Neural progenitor cell (in vitro differentiated cells): Measurements from ENCODE around the gene MSI2. TPM values are rescaled to one million over a fixed set of nuclear protein-coding genes. Genes with fewer than 3 reads are reported as not detected.

Experiments used
- DNase-seq: peaks from one replicate; pipeline ENCODE4 v3.0.0-alpha.2; 2016; ENCODE audit warnings: low spot score
- H2AFZ ChIP-seq: fragments of 200-600 bp; sonication (generic); replicated peaks from 2 replicates; pipeline ENCODE4 v1.6.1; 2016; ENCODE audit warnings: antibody characterized with exemption
- H3F3A ChIP-seq: fragments of 200-600 bp; sonication (generic); 2 replicates; pipeline ENCODE4 v1.6.1; 2016; ENCODE audit warnings: antibody characterized with exemption, low read depth
- H3K27ac ChIP-seq: fragments of 200-600 bp; sonication (generic); 2 replicates; pipeline ENCODE4 v1.5.1; 2016; ENCODE audit warnings: mild to moderate bottlenecking
- H3K27me3 ChIP-seq: fragments of 200-600 bp; sonication (generic); 2 replicates; pipeline ENCODE4 v1.6.1; 2016; ENCODE audit warnings: mild to moderate bottlenecking, moderate library complexity
- H3K36me3 ChIP-seq: fragments of 200-600 bp; sonication (generic); 2 replicates; pipeline ENCODE4 v1.5.1; 2016
- H3K4me1 ChIP-seq: fragments of 200-600 bp; sonication (generic); 2 replicates; pipeline ENCODE4 v1.6.1; 2016; ENCODE audit warnings: mixed run types
- H3K4me2 ChIP-seq: fragments of 200-600 bp; sonication (generic); 2 replicates; pipeline ENCODE4 v1.6.1; 2016
- H3K4me3 ChIP-seq: fragments of 200-600 bp; sonication (generic); 2 replicates; pipeline ENCODE4 v1.5.1; 2016
- H3K79me2 ChIP-seq: fragments of 200-600 bp; sonication (generic); 2 replicates; pipeline ENCODE4 v1.6.1; 2016; ENCODE audit warnings: low read depth
- H3K9ac ChIP-seq: fragments of 200-600 bp; sonication (generic); 2 replicates; pipeline ENCODE4 v1.6.1; 2016
- H3K9me3 ChIP-seq: fragments of 200-600 bp; sonication (generic); 2 replicates; pipeline ENCODE4 v1.5.1; 2016; ENCODE audit warnings: low read depth
- H4K20me1 ChIP-seq: fragments of 200-600 bp; sonication (generic); 2 replicates; pipeline ENCODE4 v1.6.1; 2016; ENCODE audit warnings: low read depth
- H3K27ac Mint-ChIP-seq: 3 replicates; pipeline ENCODE4 v1.8.0; 2021; ENCODE audit warnings: mixed read lengths
- H3K27me3 Mint-ChIP-seq: 2 replicates; pipeline ENCODE4 v1.8.0; 2022; ENCODE audit warnings: low read depth, mild to moderate bottlenecking, inconsistent platforms, moderate library complexity, mixed read lengths; ENCODE audit not compliant: insufficient read depth
- H3K36me3 Mint-ChIP-seq: 3 replicates; pipeline ENCODE4 v1.8.0; 2021; ENCODE audit warnings: mixed read lengths
- H3K4me1 Mint-ChIP-seq: 3 replicates; pipeline ENCODE4 v1.8.0; 2021; ENCODE audit warnings: mixed read lengths
- H3K4me3 Mint-ChIP-seq: 3 replicates; pipeline ENCODE4 v1.8.0; 2021; ENCODE audit warnings: mild to moderate bottlenecking, moderate library complexity, mixed read lengths
- H3K9me3 Mint-ChIP-seq: 3 replicates; pipeline ENCODE4 v1.8.0; 2020; ENCODE audit warnings: mixed read lengths
- EZH2 ChIP-seq: fragments of 200-600 bp; sonication (generic); IDR thresholded peaks from 2 replicates; pipeline ENCODE4 v1.6.1; 2017; ENCODE audit warnings: antibody characterized with exemption, mild to moderate bottlenecking, moderate library complexity
- EZH2phosphoT487 ChIP-seq: fragments of 200-600 bp; sonication (generic); IDR thresholded peaks from 2 replicates; pipeline ENCODE4 v1.6.1; 2017; ENCODE audit warnings: antibody characterized with exemption
- total RNA-seq: library from RNA; depleted of rRNA; stranded (reverse); fragments of >200 nt; gene quantifications from 2 replicates; pipeline ENCODE4 v1.2.3, GENCODE V29; 2015; ENCODE audit warnings: low replicate concordance
- TF ChIP-seq, protein P1 (sequence below): fragments of 200-600 bp; sonication (generic); IDR thresholded peaks from 2 replicates; pipeline ENCODE4 v1.5.1; 2017; ENCODE audit warnings: antibody characterized with exemption, mild to moderate bottlenecking

Gene MSI2
- total RNA-seq, 1 donor from 2014 or later, result 96.9 TPM

DNA sequence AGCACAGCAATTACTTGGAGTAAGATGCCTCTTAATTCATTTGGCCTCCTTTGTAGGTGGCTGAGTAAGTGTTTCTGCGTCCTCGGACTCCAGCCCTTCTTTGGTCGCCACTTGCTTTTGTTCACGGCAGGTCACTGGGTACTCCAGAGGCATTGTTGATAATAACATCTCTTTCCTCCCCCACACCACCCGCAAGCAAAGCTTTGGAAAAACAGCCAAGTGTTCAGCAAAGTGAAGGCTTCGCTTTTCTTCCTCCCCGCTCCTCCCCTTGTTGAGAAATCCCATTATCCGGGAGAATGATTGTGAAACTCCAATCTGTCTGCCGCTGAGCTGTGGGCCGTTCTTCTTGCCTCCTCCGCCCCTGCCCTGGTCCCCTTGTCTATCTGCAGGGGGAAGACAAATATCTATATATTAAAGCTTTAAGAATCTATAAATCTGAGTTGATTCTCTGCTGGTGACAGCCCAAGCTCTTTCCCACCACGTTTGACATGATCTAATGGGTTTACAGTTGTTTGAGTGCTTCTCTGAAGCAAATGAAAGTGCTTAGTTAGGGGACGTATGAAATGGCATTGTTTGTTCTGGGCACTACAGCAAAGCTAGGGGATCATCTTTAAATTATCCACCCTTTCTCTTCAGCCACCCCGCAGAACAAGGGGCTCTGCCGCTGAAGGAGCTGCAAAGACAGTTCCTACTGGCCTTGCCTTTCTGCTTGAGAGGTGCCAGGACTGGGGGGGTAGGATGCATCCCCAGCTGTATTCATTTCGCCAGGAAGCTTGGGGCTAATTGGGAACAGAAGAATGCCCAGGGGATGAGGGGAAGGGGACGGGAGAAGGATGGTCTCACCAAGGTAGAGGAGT lies 321.7 kb downstream of the MSI2 start:
- peak overlapping the region; percentile 52 for H3K4me3 Mint-ChIP-seq
- peak overlapping the region; percentile 33 for H3K4me3 ChIP-seq

DNA sequence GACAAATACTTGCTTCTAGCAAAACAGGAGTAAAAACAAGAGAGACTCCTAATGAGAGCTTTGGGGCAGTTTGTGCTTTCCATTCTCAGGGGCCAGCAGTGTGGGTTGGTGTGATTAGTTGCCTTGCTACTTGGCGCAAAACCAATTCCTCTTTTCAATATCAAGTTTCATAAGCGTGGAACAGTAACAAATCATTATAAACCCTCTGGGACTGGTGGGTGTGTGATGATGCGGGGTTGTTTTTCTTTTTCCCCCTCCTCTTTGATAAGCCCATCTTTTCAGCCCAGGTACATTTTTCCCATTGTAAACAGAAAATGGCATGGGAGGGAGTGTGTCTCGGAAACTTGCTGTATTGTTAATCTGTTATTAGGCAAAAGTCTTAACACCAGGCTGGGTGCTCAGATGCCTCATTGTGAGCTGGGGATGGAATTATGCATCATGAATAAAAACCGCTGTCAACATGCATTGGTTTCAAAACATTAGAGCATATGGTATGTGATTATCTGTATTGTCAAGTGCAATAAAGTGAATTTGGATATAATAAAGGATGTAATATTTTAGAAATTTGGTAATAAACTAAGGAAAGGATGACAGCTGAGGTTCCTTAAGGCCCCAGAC lies 322.4 kb downstream of the MSI2 start:
- Mint-ChIP-seq H3K4me1 (peaks cover 77% of the 10 kb centered on the region), H3K9me3 (no peaks in the 10 kb centered on the region), H3K27ac (peak overlapping the region; percentile 91), H3K27me3 (peaks cover 5% of the 10 kb centered on the region), H3K36me3 (peaks cover 11% of the 10 kb centered on the region), H3K4me3 (peak overlapping the region; percentile 52)
- no peak overlapping the region for H3K9ac ChIP-seq
- H3K36me3 ChIP-seq, result no peaks in the 10 kb centered on the region
- H3K27ac ChIP-seq, result peak overlapping the region; percentile 72
- no peak overlapping the region for H2AFZ ChIP-seq
- TF ChIP-seq EZH2phosphoT487 (no peak), EZH2 (no peak)
- TF ChIP-seq, protein P1, sequence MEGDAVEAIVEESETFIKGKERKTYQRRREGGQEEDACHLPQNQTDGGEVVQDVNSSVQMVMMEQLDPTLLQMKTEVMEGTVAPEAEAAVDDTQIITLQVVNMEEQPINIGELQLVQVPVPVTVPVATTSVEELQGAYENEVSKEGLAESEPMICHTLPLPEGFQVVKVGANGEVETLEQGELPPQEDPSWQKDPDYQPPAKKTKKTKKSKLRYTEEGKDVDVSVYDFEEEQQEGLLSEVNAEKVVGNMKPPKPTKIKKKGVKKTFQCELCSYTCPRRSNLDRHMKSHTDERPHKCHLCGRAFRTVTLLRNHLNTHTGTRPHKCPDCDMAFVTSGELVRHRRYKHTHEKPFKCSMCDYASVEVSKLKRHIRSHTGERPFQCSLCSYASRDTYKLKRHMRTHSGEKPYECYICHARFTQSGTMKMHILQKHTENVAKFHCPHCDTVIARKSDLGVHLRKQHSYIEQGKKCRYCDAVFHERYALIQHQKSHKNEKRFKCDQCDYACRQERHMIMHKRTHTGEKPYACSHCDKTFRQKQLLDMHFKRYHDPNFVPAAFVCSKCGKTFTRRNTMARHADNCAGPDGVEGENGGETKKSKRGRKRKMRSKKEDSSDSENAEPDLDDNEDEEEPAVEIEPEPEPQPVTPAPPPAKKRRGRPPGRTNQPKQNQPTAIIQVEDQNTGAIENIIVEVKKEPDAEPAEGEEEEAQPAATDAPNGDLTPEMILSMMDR, result no peak
- peak overlapping the region; percentile 33 for H3K4me3 ChIP-seq
- peak overlapping the region; percentile 77 for H3K4me2 ChIP-seq
- H3F3A ChIP-seq, result peaks cover 40% of the 10 kb centered on the region
- peaks cover 59% of the 10 kb centered on the region for H3K79me2 ChIP-seq
- DNase-seq, result no peak
- no peaks in the 10 kb centered on the region for H3K9me3 ChIP-seq
- H4K20me1 ChIP-seq, result peaks cover 54% of the 10 kb centered on the region
- peaks cover 56% of the 10 kb centered on the region for H3K4me1 ChIP-seq
- no peaks in the 10 kb centered on the region for H3K27me3 ChIP-seq

More for the DNA sequence above, 321.7 kb downstream of the MSI2 start:
- peaks cover 13% of the 10 kb centered on the region for H3K36me3 Mint-ChIP-seq
- Histone ChIP-seq H3K79me2 (peaks cover 52% of the 10 kb centered on the region), H3K36me3 (no peaks in the 10 kb centered on the region), H4K20me1 (peaks cover 50% of the 10 kb centered on the region), H3K27ac (peak overlapping the region; percentile 72), H2AFZ (no peak overlapping the region), H3K27me3 (no peaks in the 10 kb centered on the region), H3K9ac (no peak overlapping the region), H3K4me1 (peaks cover 53% of the 10 kb centered on the region), H3K9me3 (no peaks in the 10 kb centered on the region), H3K4me2 (peak overlapping the region; percentile 77), H3F3A (peaks cover 40% of the 10 kb centered on the region)
- TF ChIP-seq, protein P1, result no peak
- TF ChIP-seq EZH2 (no peak), EZH2phosphoT487 (no peak)
- peak overlapping the region; percentile 91 for H3K27ac Mint-ChIP-seq
- H3K4me1 Mint-ChIP-seq, result peaks cover 78% of the 10 kb centered on the region
- H3K27me3 Mint-ChIP-seq, result peaks cover 5% of the 10 kb centered on the region
- DNase-seq, result peak; percentile 91
- H3K9me3 Mint-ChIP-seq, result no peaks in the 10 kb centered on the region

DNA sequence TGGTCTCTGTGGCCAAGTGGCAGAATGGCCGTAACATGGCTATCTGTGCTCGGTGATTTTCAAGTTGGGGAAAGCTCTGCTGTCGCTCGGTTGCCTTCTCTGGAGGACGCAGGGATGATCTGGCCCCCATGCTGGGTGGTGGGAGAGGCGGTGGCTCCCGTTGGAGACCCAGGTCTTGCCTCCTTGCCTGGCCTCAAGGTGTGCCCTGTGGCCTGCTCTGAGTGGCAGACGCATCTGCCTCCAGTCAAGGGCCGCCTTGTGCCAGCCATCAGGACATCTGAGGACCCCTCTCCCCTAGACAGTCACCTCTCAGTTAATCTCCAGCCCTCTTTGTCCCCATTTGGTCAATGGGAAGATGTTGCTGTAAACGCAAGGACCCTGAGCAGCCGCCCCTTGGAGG lies 322.9 kb downstream of the MSI2 start:
- no peaks in the 10 kb centered on the region for H3K27me3 ChIP-seq
- Mint-ChIP-seq H3K9me3 (no peaks in the 10 kb centered on the region), H3K36me3 (peaks cover 8% of the 10 kb centered on the region), H3K4me1 (peaks cover 72% of the 10 kb centered on the region), H3K4me3 (no peak overlapping the region), H3K27me3 (peaks cover 7% of the 10 kb centered on the region), H3K27ac (peak overlapping the region; percentile 82)
- no peaks in the 10 kb centered on the region for H3K9me3 ChIP-seq
- peaks cover 59% of the 10 kb centered on the region for H4K20me1 ChIP-seq
- H3K27ac ChIP-seq, result no peak overlapping the region
- TF ChIP-seq EZH2phosphoT487 (no peak), EZH2 (no peak)
- TF ChIP-seq, protein P1, result no peak
- H3F3A ChIP-seq, result peaks cover 40% of the 10 kb centered on the region
- peak overlapping the region; percentile 77 for H3K4me2 ChIP-seq
- H3K79me2 ChIP-seq, result peaks cover 61% of the 10 kb centered on the region
- no peak overlapping the region for H2AFZ ChIP-seq
- H3K9ac ChIP-seq, result no peak overlapping the region
- no peaks in the 10 kb centered on the region for H3K36me3 ChIP-seq
- no peak overlapping the region for H3K4me3 ChIP-seq
- H3K4me1 ChIP-seq, result peaks cover 61% of the 10 kb centered on the region
- DNase-seq, result no peak
